Measurements from ENCODE around the gene SH3GL2.

The SH3GL2 gene

DNA sequence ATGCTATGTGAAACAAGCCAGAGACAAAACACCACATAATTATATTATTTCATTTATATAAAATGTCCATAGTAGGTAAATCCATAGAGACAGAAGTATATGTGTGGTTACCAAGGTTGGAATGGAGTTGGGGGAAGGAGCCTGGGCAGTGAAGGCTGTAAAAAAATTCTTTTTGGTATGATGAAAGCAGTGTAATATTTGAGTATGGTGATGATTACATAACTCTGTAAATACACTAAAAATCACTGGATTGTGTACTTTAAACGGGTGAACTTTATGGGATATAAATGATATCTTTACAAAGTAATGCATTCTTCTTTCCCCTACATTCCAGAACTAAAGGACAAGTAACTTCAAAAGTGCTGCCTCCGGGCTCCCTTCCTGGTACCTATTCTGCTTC lies 155.8 kb downstream of the SH3GL2 start:
- no peaks in the 10 kb centered on the region for H4K20me1 ChIP-seq (ENCODE audit: control insufficient read depth, insufficient read depth, low read depth, low read length)
- no peak overlapping the region for H3K4me3 ChIP-seq (ENCODE audit: low read length)
- no peaks in the 10 kb centered on the region for H3K4me1 ChIP-seq (ENCODE audit: control insufficient read depth, low read length)
- H3K9me2 ChIP-seq (replicated peaks; ENCODE audit: control insufficient read depth, low read length): no peaks in the 10 kb centered on the region
- no peaks in the 10 kb centered on the region for H3K79me2 ChIP-seq (ENCODE audit: control insufficient read depth, low read length)
- H3K27ac ChIP-seq (ENCODE audit: low read depth, low read length): no peak overlapping the region
- TF ChIP-seq EZH2phosphoT487 (IDR thresholded peaks at IDR 0.05; ENCODE audit: borderline replicate concordance, low read length): no peak
- TF ChIP-seq, protein P1, sequence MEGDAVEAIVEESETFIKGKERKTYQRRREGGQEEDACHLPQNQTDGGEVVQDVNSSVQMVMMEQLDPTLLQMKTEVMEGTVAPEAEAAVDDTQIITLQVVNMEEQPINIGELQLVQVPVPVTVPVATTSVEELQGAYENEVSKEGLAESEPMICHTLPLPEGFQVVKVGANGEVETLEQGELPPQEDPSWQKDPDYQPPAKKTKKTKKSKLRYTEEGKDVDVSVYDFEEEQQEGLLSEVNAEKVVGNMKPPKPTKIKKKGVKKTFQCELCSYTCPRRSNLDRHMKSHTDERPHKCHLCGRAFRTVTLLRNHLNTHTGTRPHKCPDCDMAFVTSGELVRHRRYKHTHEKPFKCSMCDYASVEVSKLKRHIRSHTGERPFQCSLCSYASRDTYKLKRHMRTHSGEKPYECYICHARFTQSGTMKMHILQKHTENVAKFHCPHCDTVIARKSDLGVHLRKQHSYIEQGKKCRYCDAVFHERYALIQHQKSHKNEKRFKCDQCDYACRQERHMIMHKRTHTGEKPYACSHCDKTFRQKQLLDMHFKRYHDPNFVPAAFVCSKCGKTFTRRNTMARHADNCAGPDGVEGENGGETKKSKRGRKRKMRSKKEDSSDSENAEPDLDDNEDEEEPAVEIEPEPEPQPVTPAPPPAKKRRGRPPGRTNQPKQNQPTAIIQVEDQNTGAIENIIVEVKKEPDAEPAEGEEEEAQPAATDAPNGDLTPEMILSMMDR (IDR thresholded peaks at IDR 0.05; ENCODE audit: low read depth, low read length, poor library complexity, severe bottlenecking): no peak
- H3K9me3 ChIP-seq (ENCODE audit: control insufficient read depth, insufficient read depth, low read length): peaks cover 3% of the 10 kb centered on the region; the same call in 1 of the 2 replicates
- H3K4me2 ChIP-seq (ENCODE audit: low read length): no peak overlapping the region
- no peaks in the 10 kb centered on the region for H3K36me3 ChIP-seq (ENCODE audit: control insufficient read depth, low read length)
- no peaks in the 10 kb centered on the region for H3F3A ChIP-seq (ENCODE audit: control insufficient read depth, insufficient read depth)
- no peaks in the 10 kb centered on the region for H3K27me3 ChIP-seq (ENCODE audit: control insufficient read depth, low read length)

- Histone ChIP-seq H3K9me2 (replicated peaks; ENCODE audit: control insufficient read depth, low read length) (no peaks in the 10 kb centered on the region), H3K4me3 (ENCODE audit: low read length) (no peak overlapping the region), H3K36me3 (ENCODE audit: control insufficient read depth, low read length) (no peaks in the 10 kb centered on the region), H3K27me3 (ENCODE audit: control insufficient read depth, low read length) (no peaks in the 10 kb centered on the region), H3K4me1 (ENCODE audit: control insufficient read depth, low read length) (no peaks in the 10 kb centered on the region), H3K79me2 (ENCODE audit: control insufficient read depth, low read length) (no peaks in the 10 kb centered on the region), H4K20me1 (ENCODE audit: control insufficient read depth, insufficient read depth, low read depth, low read length) (no peaks in the 10 kb centered on the region), H3K9me3 (ENCODE audit: control insufficient read depth, insufficient read depth, low read length) (peaks cover under 1% of the 10 kb centered on the region; the same call in 1 of the 2 replicates), H3K27ac (ENCODE audit: low read depth, low read length) (no peak overlapping the region), H3K4me2 (ENCODE audit: low read length) (no peak overlapping the region), H3F3A (ENCODE audit: control insufficient read depth, insufficient read depth) (no peaks in the 10 kb centered on the region)
- TF ChIP-seq, protein P1 (IDR thresholded peaks at IDR 0.05; ENCODE audit: low read depth, low read length, poor library complexity, severe bottlenecking): no peak
- no peak for TF ChIP-seq EZH2phosphoT487 (IDR thresholded peaks at IDR 0.05; ENCODE audit: borderline replicate concordance, low read length)
These were observed 157.0 kb downstream of the SH3GL2 start for GRCh38 chr9:17735859-17736258.

DNA sequence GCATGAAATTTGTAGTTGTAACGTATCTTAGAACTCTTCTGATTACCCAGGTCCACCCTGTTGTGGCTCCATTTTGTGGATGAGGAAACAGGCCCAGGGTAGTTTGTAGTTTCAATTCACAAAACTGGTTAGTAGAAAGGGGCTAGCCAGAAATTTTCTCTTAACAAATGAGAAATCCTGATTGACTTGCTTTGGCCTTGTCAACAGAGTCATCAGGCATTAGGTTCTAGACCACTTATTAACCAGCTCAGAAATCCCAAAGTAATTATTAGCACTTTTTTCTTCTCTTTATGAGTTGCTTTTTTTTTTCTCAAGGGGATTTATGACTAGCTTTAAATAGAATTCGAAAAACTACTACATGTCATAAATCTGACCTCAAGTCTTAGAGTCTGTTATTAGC lies 160.2 kb downstream of the SH3GL2 start:
- TF ChIP-seq, protein P1 (IDR thresholded peaks at IDR 0.05; ENCODE audit: low read depth, low read length, poor library complexity, severe bottlenecking): no peak
- H3K9me2 ChIP-seq (replicated peaks; ENCODE audit: control insufficient read depth, low read length): no peaks in the 10 kb centered on the region
- no peak overlapping the region for H3K4me2 ChIP-seq (ENCODE audit: low read length)
- no peaks in the 10 kb centered on the region for H3F3A ChIP-seq (ENCODE audit: control insufficient read depth, insufficient read depth)
- no peaks in the 10 kb centered on the region for H3K4me1 ChIP-seq (ENCODE audit: control insufficient read depth, low read length)
- H3K27ac ChIP-seq (ENCODE audit: low read depth, low read length): no peak overlapping the region
- no peaks in the 10 kb centered on the region for H3K79me2 ChIP-seq (ENCODE audit: control insufficient read depth, low read length)
- no peaks in the 10 kb centered on the region for H3K27me3 ChIP-seq (ENCODE audit: control insufficient read depth, low read length)
- H4K20me1 ChIP-seq (ENCODE audit: control insufficient read depth, insufficient read depth, low read depth, low read length): no peaks in the 10 kb centered on the region
- H3K9me3 ChIP-seq (ENCODE audit: control insufficient read depth, insufficient read depth, low read length): no peaks in the 10 kb centered on the region; the same call in 1 of the 2 replicates
- no peak overlapping the region for H3K4me3 ChIP-seq (ENCODE audit: low read length)
- no peaks in the 10 kb centered on the region for H3K36me3 ChIP-seq (ENCODE audit: control insufficient read depth, low read length)

DNA sequence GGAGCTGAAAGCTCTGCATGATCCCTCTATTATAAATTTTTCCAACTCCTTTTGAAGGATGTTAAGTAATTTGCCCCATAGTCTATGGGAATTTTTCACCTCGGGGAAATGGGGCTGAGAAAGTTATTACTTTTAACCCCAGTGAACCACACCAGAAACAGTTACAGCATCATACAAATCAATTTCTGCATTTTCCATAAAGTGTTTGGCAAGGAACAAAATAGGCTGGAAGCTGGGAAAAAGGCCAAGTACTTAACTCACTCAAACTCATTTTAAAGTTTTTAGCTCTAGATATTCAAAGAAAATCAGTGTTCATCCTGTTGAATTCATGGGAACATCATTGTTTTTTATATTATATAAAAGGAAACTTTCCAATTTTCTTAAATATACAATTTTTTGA lies 160.9 kb downstream of the SH3GL2 start:
- Histone ChIP-seq H3K36me3 (ENCODE audit: control insufficient read depth, low read length) (no peaks in the 10 kb centered on the region), H3K9me3 (ENCODE audit: control insufficient read depth, insufficient read depth, low read length) (no peaks in the 10 kb centered on the region; the same call in 1 of the 2 replicates), H3F3A (ENCODE audit: control insufficient read depth, insufficient read depth) (no peaks in the 10 kb centered on the region), H3K4me3 (ENCODE audit: low read length) (no peak overlapping the region), H3K4me1 (ENCODE audit: control insufficient read depth, low read length) (no peaks in the 10 kb centered on the region), H3K79me2 (ENCODE audit: control insufficient read depth, low read length) (no peaks in the 10 kb centered on the region), H3K27me3 (ENCODE audit: control insufficient read depth, low read length) (no peaks in the 10 kb centered on the region), H4K20me1 (ENCODE audit: control insufficient read depth, insufficient read depth, low read depth, low read length) (no peaks in the 10 kb centered on the region), H3K9me2 (replicated peaks; ENCODE audit: control insufficient read depth, low read length) (no peaks in the 10 kb centered on the region), H3K27ac (ENCODE audit: low read depth, low read length) (no peak overlapping the region), H3K4me2 (ENCODE audit: low read length) (no peak overlapping the region)
- no peak for TF ChIP-seq EZH2phosphoT487 (IDR thresholded peaks at IDR 0.05; ENCODE audit: borderline replicate concordance, low read length)
- TF ChIP-seq, protein P1 (IDR thresholded peaks at IDR 0.05; ENCODE audit: low read depth, low read length, poor library complexity, severe bottlenecking): no peak
